Ishikawa (cell line): ENCODE data around the gene MRTFB.

Experiments used
- CEBPB ChIP-seq: IDR thresholded peaks from 2 replicates; pipeline ENCODE4 v1.6.1; 2012
- CREB1 ChIP-seq: IDR thresholded peaks from 2 replicates; pipeline ENCODE4 v1.6.1; 2012; ENCODE audit warnings: low read depth
- EGR1 ChIP-seq: IDR thresholded peaks from 2 replicates; pipeline ENCODE4 v1.6.1; 2012
- EP300 ChIP-seq: IDR thresholded peaks from 2 replicates; pipeline ENCODE4 v1.6.1; 2012; ENCODE audit warnings: borderline replicate concordance
- FOXM1 ChIP-seq: IDR thresholded peaks from 2 replicates; pipeline ENCODE4 v1.6.1; 2012; ENCODE audit warnings: low read depth, borderline replicate concordance
- NFIC ChIP-seq: IDR thresholded peaks from 2 replicates; pipeline ENCODE4 v1.6.1; 2012
- RAD21 ChIP-seq: IDR thresholded peaks from 2 replicates; pipeline ENCODE4 v1.6.1; 2012; ENCODE audit warnings: low read depth
- TAF1 ChIP-seq: IDR thresholded peaks from 2 replicates; pipeline ENCODE4 v1.6.1; 2012; ENCODE audit warnings: low read depth, mild to moderate bottlenecking
- TCF12 ChIP-seq: IDR thresholded peaks from 2 replicates; pipeline ENCODE4 v1.6.1; 2012; ENCODE audit warnings: low read depth
- TEAD4 ChIP-seq: IDR thresholded peaks from 2 replicates; pipeline ENCODE4 v1.6.1; 2012
- YY1 ChIP-seq: IDR thresholded peaks from 2 replicates; pipeline ENCODE4 v1.6.1; 2012; ENCODE audit warnings: low read depth
- ZBTB7A ChIP-seq: IDR thresholded peaks from 2 replicates; pipeline ENCODE4 v1.6.1; 2012; ENCODE audit warnings: low read depth
- TF ChIP-seq, protein P1 (sequence below): IDR thresholded peaks from 2 replicates; pipeline ENCODE4 v1.6.1; 2012
- TF ChIP-seq, protein P2 (sequence below): IDR thresholded peaks from 2 replicates; pipeline ENCODE4 v1.6.1; 2012
- TF ChIP-seq, protein P3 (sequence below): IDR thresholded peaks from 2 replicates; pipeline ENCODE4 v1.6.1; 2012; ENCODE audit warnings: low read depth, mild to moderate bottlenecking

MRTFB gene

DNA sequence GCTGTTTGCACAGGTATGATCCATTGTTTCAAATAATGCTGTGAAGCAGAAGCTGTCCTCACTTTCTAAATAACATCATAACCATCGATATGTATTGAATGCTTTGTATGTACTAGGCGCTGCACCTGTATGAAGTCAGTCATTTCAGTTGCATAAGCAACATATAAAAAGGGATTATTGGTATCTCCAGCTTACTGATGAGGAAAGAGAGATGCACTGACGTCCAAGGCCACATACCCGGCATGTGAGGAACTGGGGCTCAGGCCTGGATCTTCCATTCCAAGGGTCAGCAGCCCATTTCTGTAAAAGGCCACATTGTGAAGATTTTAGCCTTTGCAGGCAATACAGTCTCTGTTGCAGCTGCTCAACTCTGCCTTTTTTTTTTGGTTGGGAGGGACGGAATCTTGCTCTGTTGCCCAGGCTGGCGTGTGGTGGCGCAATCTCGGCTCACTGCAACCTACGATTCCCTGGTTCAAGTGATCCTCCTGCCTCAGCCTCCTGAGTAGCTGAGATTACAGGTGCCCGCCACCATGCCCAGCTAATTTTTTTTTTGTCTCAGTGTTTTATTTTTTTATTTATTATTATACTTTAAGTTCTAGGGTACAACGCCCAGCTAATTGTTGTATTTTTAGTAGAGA lies 244.7 kb downstream of the MRTFB start:
- TF ChIP-seq, protein P1, sequence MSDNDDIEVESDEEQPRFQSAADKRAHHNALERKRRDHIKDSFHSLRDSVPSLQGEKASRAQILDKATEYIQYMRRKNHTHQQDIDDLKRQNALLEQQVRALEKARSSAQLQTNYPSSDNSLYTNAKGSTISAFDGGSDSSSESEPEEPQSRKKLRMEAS = no peak
- TF ChIP-seq TEAD4 (no peak), NFIC (no peak), FOXM1 (no peak), CREB1 (no peak), EGR1 (no peak), TCF12 (no peak), YY1 (no peak), CEBPB (no peak), ZBTB7A (no peak), TAF1 (no peak), RAD21 (no peak), EP300 (no peak)
- TF ChIP-seq, protein P2, sequence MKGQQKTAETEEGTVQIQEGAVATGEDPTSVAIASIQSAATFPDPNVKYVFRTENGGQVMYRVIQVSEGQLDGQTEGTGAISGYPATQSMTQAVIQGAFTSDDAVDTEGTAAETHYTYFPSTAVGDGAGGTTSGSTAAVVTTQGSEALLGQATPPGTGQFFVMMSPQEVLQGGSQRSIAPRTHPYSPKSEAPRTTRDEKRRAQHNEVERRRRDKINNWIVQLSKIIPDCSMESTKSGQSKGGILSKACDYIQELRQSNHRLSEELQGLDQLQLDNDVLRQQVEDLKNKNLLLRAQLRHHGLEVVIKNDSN = no peak
- TF ChIP-seq, protein P3, sequence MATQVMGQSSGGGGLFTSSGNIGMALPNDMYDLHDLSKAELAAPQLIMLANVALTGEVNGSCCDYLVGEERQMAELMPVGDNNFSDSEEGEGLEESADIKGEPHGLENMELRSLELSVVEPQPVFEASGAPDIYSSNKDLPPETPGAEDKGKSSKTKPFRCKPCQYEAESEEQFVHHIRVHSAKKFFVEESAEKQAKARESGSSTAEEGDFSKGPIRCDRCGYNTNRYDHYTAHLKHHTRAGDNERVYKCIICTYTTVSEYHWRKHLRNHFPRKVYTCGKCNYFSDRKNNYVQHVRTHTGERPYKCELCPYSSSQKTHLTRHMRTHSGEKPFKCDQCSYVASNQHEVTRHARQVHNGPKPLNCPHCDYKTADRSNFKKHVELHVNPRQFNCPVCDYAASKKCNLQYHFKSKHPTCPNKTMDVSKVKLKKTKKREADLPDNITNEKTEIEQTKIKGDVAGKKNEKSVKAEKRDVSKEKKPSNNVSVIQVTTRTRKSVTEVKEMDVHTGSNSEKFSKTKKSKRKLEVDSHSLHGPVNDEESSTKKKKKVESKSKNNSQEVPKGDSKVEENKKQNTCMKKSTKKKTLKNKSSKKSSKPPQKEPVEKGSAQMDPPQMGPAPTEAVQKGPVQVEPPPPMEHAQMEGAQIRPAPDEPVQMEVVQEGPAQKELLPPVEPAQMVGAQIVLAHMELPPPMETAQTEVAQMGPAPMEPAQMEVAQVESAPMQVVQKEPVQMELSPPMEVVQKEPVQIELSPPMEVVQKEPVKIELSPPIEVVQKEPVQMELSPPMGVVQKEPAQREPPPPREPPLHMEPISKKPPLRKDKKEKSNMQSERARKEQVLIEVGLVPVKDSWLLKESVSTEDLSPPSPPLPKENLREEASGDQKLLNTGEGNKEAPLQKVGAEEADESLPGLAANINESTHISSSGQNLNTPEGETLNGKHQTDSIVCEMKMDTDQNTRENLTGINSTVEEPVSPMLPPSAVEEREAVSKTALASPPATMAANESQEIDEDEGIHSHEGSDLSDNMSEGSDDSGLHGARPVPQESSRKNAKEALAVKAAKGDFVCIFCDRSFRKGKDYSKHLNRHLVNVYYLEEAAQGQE = no peak
